WI38 (cell line): ENCODE data around the gene RIN1.

ENCODE experiments used
- H3K4me3 ChIP-seq: 2 replicates; pipeline ENCODE4 v1.5.1; 2011; ENCODE audit warnings: low read depth, mild to moderate bottlenecking, control low read depth, low read length
- CTCF ChIP-seq: IDR thresholded peaks from 2 replicates; pipeline ENCODE4 v1.5.1; 2012; ENCODE audit warnings: low read depth, mild to moderate bottlenecking, control low read depth, low read length

Gene RIN1

GRCh38 chr11:66293352-66293751, 42.9 kb downstream of the RIN1 start:
- no peak for TF ChIP-seq CTCF
- H3K4me3 ChIP-seq, result no peak overlapping the region

GRCh38 chr11:66292543-66293332, 43.5 kb downstream of the RIN1 start:
- no peak overlapping the region for H3K4me3 ChIP-seq
- no peak for TF ChIP-seq CTCF

GRCh38 chr11:66291706-66292542, 44.3 kb downstream of the RIN1 start, which contains the start of gene TMEM151A:
TSS of gene TMEM151A (plus strand) at chr11:66291894. CDS start at chr11:66292014, 120 bp downstream.
- H3K4me3 ChIP-seq, result no peak within 1 kb of the TSS
- no peak for TF ChIP-seq CTCF

GRCh38 chr11:66291303-66291705, 44.9 kb downstream of the RIN1 start:
- TF ChIP-seq CTCF, result no peak
- no peak overlapping the region for H3K4me3 ChIP-seq

- TF ChIP-seq CTCF, result no peak
Measured at GRCh38 chr11:66290330-66290621, 46.0 kb downstream of the RIN1 start.

GRCh38 chr11:66289548-66290329, 46.5 kb downstream of the RIN1 start:
- peak overlapping the region; percentile 91 for H3K4me3 ChIP-seq
- no peak for TF ChIP-seq CTCF

More at GRCh38 chr11:66290330-66290621, 46.0 kb downstream of the RIN1 start:
- no peak overlapping the region; the same call in 1 of the 2 replicates for H3K4me3 ChIP-seq
